Transverse colon (tissue), 4 donors: ENCODE measurements around the gene ZXDC.

ENCODE experiments used
- EP300 ChIP-seq: sonication (generic); formaldehyde crosslinking; IDR thresholded peaks from one replicate; pipeline ENCODE4 v1.6.1; 2017; ENCODE audit warnings: antibody characterized with exemption, low read depth
- POLR2A ChIP-seq: fragments of 450-650 bp; IDR thresholded peaks from one replicate; pipeline ENCODE4 v1.6.1; 2016; ENCODE audit warnings: antibody characterized with exemption, mild to moderate bottlenecking, moderate library complexity
- POLR2AphosphoS5 ChIP-seq, 3 donors: sonication (generic); formaldehyde crosslinking; IDR thresholded peaks; one replicate each; pipeline ENCODE4 v1.6.1; 2016; ENCODE audit warnings: antibody characterized with exemption in 3 of 3
- TF ChIP-seq, protein P1 (sequence below), 5 experiments: fragments of 200-600 bp in 3 of 5; fragments of 450-650 bp in 2 of 5; sonication (generic) in 3 of 5; IDR thresholded peaks; 1 replicate in 2 of 5; 2 replicates in 3 of 5; pipeline ENCODE4 v1.5.1; 2016 to 2017; ENCODE audit warnings: antibody characterized with exemption in 5 of 5, inconsistent platforms in 3 of 5, mild to moderate bottlenecking in 2 of 5, moderate library complexity in 1 of 5

GRCh38 chr3:126516936-126517290 lies 41.2 kb upstream of the ZXDC start:
- TF ChIP-seq POLR2AphosphoS5 (IDR thresholded peaks at IDR 0.05) = no peak
- TF ChIP-seq POLR2A = no peak
- TF ChIP-seq, protein P1, sequence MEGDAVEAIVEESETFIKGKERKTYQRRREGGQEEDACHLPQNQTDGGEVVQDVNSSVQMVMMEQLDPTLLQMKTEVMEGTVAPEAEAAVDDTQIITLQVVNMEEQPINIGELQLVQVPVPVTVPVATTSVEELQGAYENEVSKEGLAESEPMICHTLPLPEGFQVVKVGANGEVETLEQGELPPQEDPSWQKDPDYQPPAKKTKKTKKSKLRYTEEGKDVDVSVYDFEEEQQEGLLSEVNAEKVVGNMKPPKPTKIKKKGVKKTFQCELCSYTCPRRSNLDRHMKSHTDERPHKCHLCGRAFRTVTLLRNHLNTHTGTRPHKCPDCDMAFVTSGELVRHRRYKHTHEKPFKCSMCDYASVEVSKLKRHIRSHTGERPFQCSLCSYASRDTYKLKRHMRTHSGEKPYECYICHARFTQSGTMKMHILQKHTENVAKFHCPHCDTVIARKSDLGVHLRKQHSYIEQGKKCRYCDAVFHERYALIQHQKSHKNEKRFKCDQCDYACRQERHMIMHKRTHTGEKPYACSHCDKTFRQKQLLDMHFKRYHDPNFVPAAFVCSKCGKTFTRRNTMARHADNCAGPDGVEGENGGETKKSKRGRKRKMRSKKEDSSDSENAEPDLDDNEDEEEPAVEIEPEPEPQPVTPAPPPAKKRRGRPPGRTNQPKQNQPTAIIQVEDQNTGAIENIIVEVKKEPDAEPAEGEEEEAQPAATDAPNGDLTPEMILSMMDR (IDR thresholded peaks at IDR 0.05) = no peak
- no peak for TF ChIP-seq EP300
